G401.6 (cell line): ENCODE results near the gene OR2D3.
"Not testable (repeated sequence)": the region's sequence is repeated elsewhere in the genome, so short reads cannot be mapped to it uniquely, and the experiment has no call there.

ENCODE experiments used
- FAIRE-seq: peaks from 2 replicates; lab custom pipeline; 2012; peaks lifted over from hg19 to GRCh38; lab: Jason Lieb, UNC

OR2D3 gene

GRCh38 chr11:6920702-6921101 lies at the start of gene OR2D3:
TSS of gene OR2D3 (plus strand) at chr11:6921002. CDS start at chr11:6921002, 0 bp downstream.
- no peak for FAIRE-seq

- FAIRE-seq: no peak
These were observed 49.5 kb upstream of the OR2D3 start for GRCh38 chr11:6871278-6871677.

GRCh38 chr11:6875761-6876160 lies 45.0 kb upstream of the OR2D3 start:
- no peak for FAIRE-seq

- FAIRE-seq: no peak
These were observed 44.5 kb upstream of the OR2D3 start, which contains the start of gene OR10A4 for GRCh38 chr11:6876325-6876724. TSS of gene OR10A4 (plus strand) at chr11:6876625. CDS start at chr11:6876648, 23 bp downstream.

GRCh38 chr11:6876914-6877313 lies 43.9 kb upstream of the OR2D3 start:
- FAIRE-seq: no peak

GRCh38 chr11:6882751-6883150 lies 38.1 kb upstream of the OR2D3 start:
- no peak for FAIRE-seq

GRCh38 chr11:6887711-6888110 lies 33.1 kb upstream of the OR2D3 start:
- FAIRE-seq: not testable (repeated sequence)

- no peak for FAIRE-seq
These were observed 32.0 kb upstream of the OR2D3 start for GRCh38 chr11:6888830-6889229.

GRCh38 chr11:6889835-6890234 lies 31.0 kb upstream of the OR2D3 start:
- FAIRE-seq: no peak

GRCh38 chr11:6892400-6892799 lies 28.4 kb upstream of the OR2D3 start, which contains the start of gene OR2D2:
TSS of gene OR2D2 (minus strand) at chr11:6892500. CDS start at chr11:6892500, 0 bp downstream.
- FAIRE-seq: no peak

GRCh38 chr11:6894097-6894496 lies 26.7 kb upstream of the OR2D3 start:
- no peak for FAIRE-seq

GRCh38 chr11:6895010-6895409 lies 25.8 kb upstream of the OR2D3 start:
- FAIRE-seq: no peak

- FAIRE-seq: no peak
These were observed 21.9 kb upstream of the OR2D3 start for GRCh38 chr11:6898911-6899310.

- FAIRE-seq: peak; percentile 75
These were observed 20.3 kb upstream of the OR2D3 start for GRCh38 chr11:6900327-6900999.

- FAIRE-seq: not testable (repeated sequence)
These were observed 16.0 kb upstream of the OR2D3 start for GRCh38 chr11:6904804-6905203.

GRCh38 chr11:6911378-6911777 lies 9.4 kb upstream of the OR2D3 start:
- no peak for FAIRE-seq

- FAIRE-seq: no peak
These were observed 8.9 kb upstream of the OR2D3 start for GRCh38 chr11:6911948-6912347.

- no peak for FAIRE-seq
These were observed 1.1 kb upstream of the OR2D3 start for GRCh38 chr11:6919698-6920097.

GRCh38 chr11:6925007-6925577 lies 4.3 kb downstream of the OR2D3 start:
- FAIRE-seq: peak; percentile 15

- no peak for FAIRE-seq
These were observed 4.9 kb downstream of the OR2D3 start for GRCh38 chr11:6925636-6926207.

- no peak for FAIRE-seq
These were observed 5.6 kb downstream of the OR2D3 start, which contains the start of gene ZNF215 for GRCh38 chr11:6926208-6927029. TSS of gene ZNF215 (plus strand) at chr11:6926426. CDS start at chr11:6932273, 5,847 bp downstream.

- no peak for FAIRE-seq
These were observed 6.3 kb downstream of the OR2D3 start for GRCh38 chr11:6927030-6927617.
